GM19351 (cell line): Measurements from ENCODE around the gene OLFML2A.
"Not testable (repeated sequence)": the region's sequence is repeated elsewhere in the genome, so short reads cannot be mapped to it uniquely, and the experiment has no call there.

Experiments
- ATAC-seq: cut with Tn5 transposase; IDR thresholded peaks from one replicate; pipeline ENCODE4 v1.9.1; 2021; ENCODE audit warnings: mild to moderate bottlenecking, moderate library complexity; ENCODE audit not compliant: unreplicated experiment

Gene OLFML2A

DNA sequence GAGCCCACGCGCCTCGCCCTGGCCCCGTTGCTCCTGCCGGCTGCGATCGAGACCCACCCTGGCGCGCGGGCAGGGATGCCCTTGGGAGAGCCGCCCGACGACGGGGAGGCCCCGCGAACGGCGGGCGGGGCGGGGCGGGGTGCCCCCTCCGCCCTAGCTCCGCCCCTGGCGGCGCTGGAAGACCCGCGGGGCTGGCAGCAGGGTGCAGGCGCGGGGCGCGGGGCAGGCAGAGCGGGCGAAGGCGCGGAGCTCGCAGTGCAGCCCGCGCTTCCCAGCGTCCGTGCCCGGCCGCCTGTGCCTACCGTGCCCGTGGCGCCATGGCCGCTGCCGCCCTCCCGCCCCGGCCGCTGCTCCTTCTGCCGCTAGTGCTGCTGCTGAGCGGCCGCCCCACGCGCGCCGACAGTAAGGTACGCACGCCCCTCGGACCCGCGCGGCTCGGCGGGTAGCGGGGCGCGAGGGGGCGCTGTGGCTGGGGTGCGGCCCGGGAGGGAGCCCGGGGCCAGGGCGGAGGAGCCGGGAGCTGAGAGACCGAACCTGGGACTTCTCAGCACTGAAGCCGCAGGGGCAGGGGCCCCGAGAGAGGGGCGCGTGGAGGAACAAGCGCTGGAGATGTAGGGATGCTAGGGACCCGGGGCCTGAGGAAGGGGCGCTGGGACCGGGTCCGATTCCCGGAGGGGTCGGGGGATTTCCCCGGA is at the start of gene OLFML2A:
Gene OLFML2A, plus strand, starts transcription at position 180 of the 695 bp plus-strand sequence. Its CDS starts 138 bp downstream, at position 318.
- no peak for ATAC-seq

- no peak for ATAC-seq
Measured at GRCh38 chr9:124730772-124731171, 46.2 kb upstream of the OLFML2A start.

DNA sequence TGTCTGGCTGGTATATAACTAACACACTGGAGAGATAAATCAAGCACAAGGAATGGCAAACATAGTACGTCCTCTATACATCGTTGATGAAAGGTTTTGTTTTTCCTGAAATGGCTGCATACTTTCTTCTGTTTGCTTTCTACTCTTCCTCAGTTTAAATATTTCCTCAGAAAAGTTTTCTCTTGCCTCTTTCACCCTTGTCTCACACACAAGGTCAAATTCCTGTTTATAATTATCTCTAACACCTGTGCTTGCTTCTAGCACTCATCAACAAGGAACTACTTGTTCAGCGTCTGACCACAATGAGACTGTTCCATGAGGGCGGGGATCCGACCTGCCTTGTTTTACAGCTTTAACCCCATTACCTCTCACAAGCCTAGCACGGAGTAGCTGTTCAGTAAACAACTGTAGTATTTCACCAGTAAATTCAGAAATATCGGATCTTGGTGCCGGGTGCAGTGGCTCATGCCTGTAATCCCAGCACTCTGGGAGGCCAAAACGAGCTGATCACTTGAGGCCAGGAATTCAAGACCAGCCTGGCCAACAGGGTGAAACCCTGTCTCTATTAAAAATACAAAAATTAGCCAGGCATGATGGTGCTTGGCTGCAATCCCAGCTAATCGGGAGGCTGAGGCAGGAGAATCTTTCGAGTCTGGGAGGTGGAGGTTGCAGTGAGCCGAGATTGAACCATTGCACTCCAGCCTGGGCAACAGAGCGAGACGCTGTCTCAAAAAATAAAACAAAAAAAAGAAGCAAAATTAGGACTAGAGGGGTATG is 42.8 kb upstream of the OLFML2A start:
- no peak for ATAC-seq

DNA sequence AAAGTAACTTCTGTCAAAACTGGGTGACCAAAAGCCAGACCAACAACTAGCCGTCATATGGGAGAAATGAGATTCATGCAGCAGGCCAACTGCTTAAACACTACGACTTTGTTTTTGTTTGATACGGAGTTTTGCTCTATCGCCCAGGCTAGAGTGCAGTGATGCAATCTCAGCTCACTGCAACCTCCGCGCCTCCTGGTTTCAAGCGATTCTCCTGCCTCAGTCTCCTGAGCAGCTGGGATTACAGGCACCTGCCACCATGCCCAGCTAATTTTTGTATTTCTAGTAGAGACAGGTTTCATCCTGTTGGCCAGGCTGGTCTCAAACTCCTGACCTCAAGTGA is 42.2 kb upstream of the OLFML2A start:
- ATAC-seq: not testable (repeated sequence)

DNA sequence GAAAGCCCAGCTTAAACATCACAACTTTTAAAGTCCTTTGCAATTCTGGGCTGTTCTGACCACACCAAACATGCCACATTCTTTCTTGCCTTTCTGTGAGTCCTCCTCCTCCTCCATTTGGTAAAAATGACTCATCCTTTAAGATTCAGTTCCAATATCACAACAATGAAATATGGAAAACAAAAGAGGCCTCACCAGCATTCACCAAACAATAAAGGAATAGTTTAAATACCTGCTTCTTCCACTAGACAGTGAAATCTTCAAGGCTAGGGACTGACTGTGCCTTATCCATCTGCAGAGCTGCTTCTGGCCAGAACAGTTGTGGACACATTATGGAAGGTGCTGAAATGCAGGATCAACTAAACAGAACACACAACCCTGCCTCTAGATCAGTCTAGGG is 41.8 kb upstream of the OLFML2A start:
- no peak for ATAC-seq

DNA sequence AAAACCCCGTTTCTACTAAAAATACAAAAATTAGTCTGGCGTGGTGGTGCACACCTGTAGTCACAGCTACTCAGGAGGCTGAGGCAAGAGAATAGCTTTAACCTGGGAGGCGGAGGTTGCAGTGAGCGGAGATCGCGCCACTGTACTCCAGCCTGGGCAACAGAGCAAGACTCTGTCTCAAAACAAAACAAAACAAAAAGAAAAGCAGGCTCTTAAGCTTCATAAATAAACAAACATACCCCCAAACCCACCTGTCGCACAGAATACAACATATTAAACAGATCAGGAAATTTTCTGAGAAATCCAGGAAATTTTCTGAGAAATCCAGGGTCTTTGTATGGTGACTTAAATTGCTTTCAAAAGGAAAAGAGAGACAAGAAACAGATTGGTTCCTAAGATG is 38.9 kb upstream of the OLFML2A start:
- ATAC-seq: not testable (repeated sequence)

DNA sequence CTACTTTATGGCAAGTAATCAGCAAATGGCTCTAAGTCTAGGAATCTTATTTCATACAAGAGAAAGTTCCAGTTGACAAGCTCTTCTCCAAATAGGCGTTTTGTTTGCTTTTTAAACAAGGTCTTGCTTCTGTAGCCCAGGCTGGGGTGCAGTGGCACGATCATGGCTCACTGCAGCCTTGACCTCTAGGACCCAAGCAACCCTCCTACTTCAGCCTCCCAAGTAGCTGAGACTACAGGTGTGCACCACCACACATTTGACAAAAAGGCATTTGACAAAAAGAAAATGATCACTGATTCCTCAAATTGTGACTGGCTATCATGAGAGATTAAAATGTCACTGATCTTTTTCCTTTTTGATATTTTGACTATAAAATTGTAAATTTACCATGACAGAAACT is 37.6 kb upstream of the OLFML2A start:
- ATAC-seq: no peak

- ATAC-seq: no peak
Measured at GRCh38 chr9:124741149-124741548, 35.8 kb upstream of the OLFML2A start.

DNA sequence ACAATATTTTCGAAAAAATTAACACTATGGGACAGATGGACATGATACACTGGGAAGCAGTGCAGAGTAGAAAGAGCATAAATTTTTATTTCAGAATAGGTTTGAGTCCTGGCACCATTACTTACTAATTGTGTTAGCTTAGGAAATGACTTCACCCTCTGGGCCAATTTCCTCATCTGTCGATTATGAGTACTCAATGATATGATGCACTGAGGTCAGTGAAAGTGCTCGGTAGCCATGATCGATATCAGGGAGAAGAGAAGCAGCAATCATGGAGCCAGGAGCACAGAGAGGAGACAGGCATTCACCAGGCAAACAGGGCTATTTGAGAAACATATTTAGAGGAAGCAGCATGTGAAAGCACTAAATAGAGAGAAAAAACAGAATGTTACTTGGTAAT is 35.3 kb upstream of the OLFML2A start:
- no peak for ATAC-seq

- no peak for ATAC-seq
Measured at GRCh38 chr9:124742940-124743339, 34.0 kb upstream of the OLFML2A start.

GRCh38 chr9:124743686-124744348 is 33.1 kb upstream of the OLFML2A start:
- ATAC-seq: no peak

GRCh38 chr9:124747065-124747464 is 29.9 kb upstream of the OLFML2A start:
- no peak for ATAC-seq

DNA sequence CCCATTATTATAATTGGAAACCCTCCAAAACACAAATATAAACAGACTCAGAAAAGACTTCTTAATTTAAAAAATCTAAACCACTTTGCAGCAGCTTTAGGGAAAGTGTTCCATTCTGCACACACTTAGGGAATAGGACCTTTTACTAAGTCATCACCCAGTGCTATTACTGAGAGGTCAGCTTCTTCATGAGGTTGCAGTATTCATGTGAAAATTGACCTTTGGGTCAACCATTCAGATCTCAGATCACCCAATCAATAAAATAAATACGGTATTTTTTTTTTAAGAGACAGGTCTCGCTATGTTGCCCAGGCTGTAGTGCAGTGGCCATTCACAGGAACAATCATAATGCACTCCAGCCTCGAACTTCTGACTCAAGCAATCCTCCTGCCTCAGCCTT is 27.6 kb upstream of the OLFML2A start:
- no peak for ATAC-seq

GRCh38 chr9:124749781-124750180 is 27.2 kb upstream of the OLFML2A start:
- ATAC-seq: no peak

- no peak for ATAC-seq
Measured at GRCh38 chr9:124752967-124753366, 24.0 kb upstream of the OLFML2A start.

- no peak for ATAC-seq
Measured at GRCh38 chr9:124754289-124754688, 22.6 kb upstream of the OLFML2A start.

DNA sequence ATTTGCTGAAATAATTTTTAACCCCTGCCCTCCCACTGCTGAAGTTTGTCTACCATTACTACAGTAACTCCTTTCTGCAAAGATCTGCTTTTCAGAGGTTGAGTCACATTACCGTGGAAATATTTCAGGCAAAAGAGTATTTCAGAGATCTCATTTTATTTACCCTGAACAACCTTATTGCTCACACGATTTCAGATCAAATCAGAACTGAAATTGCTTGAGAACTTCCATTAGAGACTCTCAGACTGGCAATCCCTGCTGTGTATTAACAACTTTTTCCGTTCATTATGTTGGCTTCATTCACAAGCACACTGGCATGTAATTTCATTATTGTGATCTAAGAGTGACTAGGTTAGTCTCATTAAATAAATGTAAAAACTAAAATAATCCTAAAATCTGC is 21.9 kb upstream of the OLFML2A start:
- no peak for ATAC-seq

DNA sequence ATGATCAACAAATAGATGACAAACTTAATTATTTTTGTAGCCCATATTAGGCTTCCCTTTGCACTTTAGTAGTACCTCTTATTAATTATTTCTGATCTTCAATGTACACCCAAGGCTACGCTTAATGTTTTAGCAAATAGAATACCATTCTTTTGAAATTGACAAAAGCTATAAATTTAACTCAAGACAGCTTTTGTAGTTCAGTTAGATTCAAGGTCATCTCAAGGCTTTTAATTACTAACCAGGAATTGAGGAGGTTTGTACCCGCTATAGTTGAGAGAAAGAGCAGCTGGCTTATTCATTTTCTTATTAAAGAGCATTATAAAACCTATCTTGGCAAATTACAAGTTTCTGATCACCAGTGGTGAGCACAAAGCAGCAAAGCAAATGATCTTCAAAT is 20.9 kb upstream of the OLFML2A start:
- no peak for ATAC-seq

DNA sequence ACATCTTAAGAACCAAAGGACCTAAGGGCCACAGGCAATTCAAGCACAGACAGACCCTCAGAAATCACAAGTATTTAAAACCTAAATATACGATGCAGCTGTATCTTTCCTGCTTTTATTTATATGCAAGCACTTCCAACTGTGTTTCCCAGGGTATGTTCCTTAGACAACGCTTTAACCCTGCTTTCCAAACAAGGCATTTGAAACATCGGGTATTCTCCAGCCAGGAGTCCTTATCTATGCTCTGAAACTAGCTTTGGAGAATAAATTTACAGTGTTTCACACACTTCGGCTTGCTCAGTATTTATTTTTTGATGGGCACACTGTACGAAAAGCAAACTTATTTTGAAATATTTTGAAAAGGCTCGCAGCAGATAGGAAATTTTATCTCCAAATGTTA is 19.3 kb upstream of the OLFML2A start:
- no peak for ATAC-seq

GRCh38 chr9:124758061-124758460 is 18.9 kb upstream of the OLFML2A start:
- no peak for ATAC-seq

DNA sequence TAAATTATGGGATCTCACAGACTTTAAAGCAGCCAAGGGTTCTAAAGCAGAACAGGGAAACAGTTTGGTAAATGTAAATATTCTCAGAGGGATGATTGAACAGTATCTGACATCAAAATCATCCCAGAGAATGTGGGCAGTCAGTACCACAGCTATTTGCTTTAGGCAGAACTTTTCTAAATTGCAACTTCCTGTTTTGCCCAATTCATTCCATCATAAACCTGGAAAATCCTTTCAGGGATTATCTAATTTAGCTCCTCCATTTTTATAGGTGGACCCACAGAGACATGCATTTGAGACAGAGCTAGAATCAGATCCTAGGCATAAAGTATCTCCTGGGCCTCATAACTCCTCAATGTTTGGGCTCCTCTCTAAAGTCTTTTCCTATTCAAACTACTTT is 18.2 kb upstream of the OLFML2A start:
- ATAC-seq: no peak

GRCh38 chr9:124759327-124759726 is 17.6 kb upstream of the OLFML2A start:
- no peak for ATAC-seq
